SIG-M5 treated with dmso at 0.1 percent for 504 hours (cell line): Measurements from ENCODE around the gene PSMB4.
"Not testable (repeated sequence)": the region's sequence is repeated elsewhere in the genome, so short reads cannot be mapped to it uniquely, and the experiment has no call there.

Experiments
- DNase-seq: peaks from one replicate; lab custom pipeline; 2025; ENCODE audit not compliant: unreplicated experiment; lab: John Stamatoyannopoulos, UW

The PSMB4 gene

DNA sequence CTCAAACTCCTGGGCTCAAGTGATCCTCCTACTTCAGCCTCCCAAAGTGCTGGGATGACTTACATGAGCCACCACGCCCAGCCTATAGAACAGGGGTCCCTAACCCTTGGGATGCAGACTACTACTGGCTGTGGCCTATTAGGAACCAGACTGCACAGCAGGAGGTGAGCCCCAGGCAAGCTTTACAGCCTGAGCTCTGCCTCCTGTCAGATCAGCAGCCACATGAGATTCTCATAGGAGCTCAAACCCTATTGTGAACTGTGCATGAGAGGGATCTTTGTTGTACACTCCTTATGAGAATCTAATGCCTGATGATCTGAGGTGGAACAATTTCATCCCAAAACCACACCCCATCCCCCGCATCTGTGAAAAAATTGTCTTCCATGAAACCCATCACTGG is 13.4 kb upstream of the PSMB4 start:
- DNase-seq, result no peak

DNA sequence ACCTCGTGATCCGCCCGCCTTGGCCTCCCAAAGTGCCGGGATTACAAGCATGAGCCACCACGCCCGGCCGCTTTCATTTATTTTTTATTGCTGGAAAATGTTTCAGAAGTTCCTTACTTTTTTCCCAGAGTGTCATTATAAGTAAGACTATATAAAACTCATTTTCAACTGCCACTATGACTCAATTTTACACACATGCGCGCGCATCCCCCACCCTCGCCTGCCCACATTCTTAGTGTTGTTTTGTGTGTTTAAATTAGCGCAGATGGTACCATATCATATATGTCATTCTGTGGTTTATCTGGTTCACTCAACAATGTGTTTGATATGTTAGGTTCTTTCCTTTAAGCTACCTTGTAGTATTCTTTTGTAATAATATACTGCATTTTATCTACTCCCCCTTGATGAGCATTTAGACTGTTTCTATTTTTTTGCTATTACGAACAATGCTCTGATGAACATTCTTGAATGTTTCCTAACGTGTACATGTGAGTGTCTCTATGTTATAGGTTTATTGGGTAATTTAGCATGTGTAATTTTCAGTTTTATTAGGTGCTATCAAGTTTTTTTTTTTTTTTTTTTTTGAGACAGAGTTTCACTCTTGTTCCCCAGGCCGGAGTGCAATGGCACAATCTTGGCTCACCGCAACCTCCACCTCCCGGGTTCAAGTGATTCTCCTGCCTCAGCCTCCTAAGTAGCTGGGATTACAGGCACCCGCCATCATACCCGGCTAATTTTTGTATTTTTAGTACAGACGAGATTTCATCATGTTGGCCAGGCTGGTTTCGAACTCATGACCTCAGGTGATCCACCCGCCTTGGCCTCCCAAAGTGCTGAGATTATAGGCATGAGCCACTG is 8.9 kb upstream of the PSMB4 start:
- not testable (repeated sequence) for DNase-seq

DNA sequence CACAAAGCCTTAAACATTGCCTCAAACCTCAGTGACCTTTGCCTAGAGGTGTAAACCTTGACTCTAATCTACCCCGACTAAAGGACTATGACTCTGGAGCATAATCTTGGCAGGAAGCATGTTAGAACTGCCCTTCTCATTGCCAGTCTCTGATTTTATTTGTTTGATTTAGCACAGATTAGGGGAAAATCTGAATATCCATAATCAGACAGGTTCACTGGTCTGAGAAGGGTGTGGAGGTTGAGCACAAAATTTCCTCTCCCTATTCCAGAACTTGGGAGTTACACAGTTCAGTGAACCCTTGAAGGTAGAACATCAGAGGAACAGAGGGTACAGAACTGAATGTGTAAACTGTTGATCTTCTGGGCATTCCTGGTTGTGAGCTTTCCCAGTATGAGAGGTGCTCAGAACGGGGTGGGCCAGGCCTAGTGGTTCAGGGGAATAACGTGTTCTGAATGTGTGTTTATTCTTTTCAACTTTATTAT is 8.3 kb upstream of the PSMB4 start:
- no peak for DNase-seq

DNA sequence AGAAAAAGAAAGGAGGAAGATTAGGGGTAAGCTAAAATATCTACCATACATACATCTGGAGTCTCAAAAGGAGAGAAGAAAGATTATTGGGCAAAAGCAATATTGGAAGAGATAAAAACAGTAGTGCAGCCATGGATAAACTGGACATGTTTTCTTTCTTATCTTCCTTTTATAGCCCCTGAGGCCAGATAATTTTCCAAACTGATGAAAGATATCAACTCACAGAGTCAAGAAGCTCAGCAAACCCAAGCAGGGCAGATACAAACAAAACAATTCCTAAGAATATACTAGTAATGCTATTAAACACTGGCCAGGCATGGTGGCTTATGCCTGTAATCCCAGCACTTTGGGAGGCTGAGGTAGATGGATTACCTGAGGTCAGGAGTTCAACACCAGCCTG is 5.8 kb upstream of the PSMB4 start:
- no peak for DNase-seq

DNA sequence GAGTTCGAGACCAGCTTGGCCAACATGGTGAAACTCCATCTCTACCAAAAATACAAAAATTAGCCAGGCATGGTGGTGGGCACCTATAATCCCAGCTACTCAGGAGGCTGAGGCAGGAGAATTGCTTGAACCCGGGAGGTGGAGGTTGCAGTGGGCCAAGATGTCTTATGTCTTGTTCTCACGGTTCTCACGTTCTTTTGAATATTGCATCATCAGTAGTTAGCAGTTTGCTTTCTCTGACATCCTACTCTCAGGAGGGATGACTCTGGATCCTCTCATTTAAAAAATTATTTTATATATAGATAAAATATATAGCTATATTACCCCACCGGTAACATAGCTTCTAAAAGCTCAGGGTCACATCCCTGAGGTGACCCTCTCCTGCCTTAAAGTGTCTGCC is 3.1 kb upstream of the PSMB4 start:
- DNase-seq, result not testable (repeated sequence)

DNA sequence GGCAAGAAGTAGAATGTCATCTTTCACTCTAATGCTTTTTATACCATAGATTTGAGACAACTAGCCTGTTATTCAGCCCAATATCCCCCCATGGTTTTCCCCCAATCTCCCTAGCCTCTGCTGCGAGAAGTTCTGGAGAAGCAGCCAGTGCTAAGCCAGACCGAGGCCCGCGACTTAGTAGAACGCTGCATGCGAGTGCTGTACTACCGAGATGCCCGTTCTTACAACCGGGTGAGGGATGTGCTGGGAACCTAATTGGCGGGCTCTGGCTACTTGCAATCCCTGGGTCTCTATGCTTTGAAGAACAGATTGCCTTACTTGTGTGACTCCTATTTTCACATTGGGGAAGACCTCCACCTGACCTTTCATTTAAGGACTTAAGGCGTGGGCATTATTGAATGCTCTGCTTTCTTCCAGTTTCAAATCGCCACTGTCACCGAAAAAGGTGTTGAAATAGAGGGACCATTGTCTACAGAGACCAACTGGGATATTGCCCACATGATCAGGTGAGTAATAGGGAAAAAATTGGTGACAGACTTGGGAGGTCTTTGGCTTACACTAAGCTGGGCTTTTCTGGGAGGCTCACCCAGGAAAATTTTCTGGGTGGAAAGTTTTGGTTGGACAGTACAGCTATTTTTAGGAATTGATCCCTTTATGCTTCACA is 1.9 kb downstream of the PSMB4 start:
- no peak for DNase-seq

DNA sequence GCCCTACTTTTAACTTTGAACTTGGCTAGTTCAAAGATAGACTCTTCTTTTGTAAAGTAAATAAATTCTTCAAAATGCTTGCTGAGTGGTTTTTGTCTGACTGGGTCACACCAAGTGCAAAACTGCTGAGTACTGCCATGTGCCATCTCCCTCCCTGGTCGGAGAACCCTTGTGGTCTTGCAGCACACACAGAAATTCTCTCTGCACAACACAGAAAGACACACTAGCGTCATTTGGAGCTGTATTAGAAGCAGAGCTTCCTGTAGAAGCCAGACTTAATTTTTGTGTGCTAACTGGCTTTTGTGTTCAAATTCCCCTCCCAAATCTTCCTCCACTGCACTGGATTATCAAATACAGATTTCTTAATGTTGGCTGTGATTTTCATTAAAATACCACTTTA is 2.5 kb downstream of the PSMB4 start:
- DNase-seq, result no peak

DNA sequence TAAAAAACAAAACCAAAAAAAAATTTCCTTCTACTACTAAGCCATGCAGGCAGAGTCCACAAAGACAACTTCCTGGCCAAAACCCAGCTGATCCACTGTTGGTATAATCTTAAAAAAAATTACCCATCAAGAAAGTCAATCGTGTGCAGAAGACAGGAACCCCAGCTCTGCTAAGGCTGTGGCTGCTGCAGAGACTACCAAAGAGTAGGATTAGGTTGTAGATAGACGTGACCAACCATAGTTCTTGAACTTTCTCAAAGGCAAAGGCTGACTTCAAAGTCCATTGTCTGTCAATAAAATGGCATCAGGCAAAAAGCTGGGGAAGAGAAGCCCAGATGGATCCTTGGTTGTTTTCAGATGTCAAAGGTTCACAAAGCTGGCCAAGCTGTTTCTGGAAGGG is 3.4 kb downstream of the PSMB4 start:
- DNase-seq, result no peak

DNA sequence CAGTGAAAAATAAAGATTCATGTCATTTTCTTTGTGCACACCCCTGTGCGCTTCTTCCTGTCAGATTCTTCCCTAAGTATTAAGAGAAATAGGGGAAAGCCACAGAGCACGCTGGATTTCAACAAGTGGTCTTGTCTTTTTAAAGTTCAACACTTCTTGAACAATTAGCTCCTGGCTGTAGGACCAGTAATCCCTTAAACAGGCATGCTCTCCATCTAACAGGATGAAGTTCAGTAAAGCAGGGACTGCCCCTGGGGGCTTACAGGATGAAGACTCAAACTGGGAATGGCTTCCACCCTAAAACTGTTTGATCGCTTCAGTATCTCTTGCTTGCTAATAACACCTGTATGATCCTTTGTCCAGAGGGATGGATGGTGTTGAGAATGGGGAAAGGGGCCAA is 4.2 kb downstream of the PSMB4 start:
- DNase-seq, result no peak

DNA sequence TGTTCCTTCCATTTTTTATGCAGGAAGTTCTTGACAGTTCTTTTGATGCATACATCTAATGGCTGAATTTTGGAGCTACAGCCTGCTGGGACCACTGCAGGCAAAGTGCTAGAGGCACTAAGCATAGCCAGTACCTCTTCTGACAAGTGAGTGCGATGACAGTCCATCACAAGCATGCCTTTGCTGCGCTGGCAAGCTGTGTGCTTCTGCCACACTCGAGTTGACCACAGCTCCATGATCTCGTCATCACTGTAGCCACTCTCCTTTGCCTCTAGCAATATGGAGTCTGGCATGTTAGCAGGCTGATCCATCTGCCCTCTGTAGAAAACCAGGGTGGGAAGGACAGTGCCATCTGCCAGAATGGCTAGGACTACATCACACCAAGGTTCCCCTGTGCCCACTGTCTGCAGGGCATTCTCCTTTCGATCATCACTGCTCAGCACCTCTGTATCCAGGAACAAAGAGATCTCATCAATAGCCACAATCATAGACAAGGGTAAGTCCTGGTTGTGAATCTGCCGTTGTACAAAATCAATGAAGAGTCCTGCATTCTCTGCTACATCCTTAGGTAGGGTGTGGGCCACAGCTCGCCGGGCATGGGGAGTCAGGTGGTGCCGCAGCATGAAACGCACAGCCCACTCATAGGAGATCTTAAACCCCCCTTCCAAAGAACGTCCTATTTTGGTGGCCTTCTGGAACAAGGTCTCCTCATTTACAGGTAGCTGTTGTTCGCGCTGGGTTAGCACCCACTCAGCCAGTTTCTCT is 6.0 kb downstream of the PSMB4 start:
- no peak for DNase-seq

DNA sequence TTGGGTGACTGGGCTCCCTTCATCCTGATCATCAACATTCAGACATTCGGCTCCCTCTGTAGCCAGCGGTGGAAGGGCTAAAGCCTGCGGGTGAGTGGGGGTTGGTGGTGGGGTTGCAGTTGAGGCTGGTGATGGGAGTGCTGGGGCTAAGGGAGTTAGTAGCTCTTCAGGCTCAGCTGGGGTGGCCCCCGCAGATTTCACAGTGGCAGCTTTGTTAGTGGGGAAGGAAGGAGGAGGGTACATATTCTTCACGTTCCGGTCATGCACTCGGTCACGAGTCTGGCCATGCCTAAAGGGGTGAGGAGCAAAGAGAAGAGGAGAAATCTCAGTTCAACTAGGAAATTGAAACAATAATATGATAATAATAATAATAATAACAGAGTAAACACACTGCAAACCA is 6.8 kb downstream of the PSMB4 start:
- DNase-seq, result no peak

DNA sequence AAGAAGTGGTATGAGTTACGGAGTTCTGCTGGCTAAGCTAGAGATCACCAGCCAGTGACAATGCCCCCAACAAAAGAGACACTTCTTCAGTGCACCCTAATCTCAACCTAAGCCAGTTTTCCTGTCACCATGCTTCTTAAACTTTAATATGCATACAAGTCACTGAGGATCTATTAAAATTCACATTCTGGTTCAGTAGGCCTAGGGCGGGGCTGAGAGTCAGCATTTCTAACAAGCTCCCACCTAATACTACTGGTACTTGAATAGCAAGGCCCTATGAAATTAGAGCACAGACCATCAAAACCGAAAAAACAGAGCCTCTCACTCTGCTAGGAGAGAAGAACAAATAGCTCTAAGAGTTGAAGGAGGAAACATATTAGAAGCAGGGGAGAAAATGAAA is 7.9 kb downstream of the PSMB4 start:
- no peak for DNase-seq

DNA sequence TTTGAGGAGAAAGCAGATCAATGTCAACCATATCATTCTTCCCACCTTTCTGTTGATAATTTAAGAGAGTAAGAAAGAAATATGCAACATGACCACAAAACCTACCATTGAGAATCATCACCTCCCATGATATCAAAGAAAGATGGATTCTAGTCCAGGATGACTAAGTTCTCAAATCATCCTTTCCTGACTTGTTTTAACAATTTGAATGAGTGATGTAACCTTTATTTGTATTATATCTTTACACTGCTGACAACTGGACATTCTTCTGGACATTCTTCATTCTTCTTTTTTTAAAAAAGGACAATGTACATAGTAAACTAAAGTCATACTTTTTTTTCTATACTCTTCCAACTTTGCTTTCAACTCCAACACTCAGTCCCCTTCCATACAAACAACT is 9.5 kb downstream of the PSMB4 start:
- no peak for DNase-seq

DNA sequence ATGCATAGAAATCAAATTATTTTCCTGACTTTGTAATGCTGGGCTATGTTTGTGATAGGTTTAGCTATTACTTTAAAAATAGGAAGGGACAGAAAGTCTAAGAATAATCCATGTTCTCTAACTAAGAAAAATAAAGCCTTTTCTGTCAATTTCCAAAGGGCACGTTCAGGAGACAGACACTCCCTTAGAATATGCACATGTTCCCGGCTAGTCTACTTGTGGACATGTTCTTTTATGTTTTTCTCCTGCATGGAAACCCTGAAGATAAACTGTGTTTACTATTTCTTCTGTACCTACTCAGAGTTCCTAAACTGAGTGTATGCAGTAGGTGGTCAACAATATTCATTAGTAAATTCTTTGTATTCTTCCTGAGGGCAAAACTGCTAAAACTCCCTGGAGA is 12.5 kb downstream of the PSMB4 start:
- DNase-seq, result no peak

DNA sequence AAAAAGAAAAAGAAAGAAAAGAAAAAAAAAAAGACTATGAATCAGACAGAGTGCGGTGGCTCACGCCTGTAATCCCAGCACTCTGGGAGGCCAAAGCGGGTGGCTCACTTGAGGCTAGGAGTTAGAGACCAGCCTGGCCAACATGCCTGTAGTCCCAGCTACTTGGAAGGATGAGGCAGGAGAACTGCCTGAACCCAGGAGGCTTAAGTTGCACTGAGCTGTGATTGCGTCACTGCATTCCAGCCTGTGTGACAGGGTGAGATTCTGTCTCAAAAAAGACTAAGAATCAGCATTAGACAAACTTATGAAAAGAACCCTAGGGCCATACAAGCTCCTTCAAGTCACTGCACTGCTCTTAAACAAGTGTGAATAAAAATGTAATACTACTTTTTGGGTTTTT is 16.9 kb downstream of the PSMB4 start:
- peak; percentile 28 for DNase-seq

DNA sequence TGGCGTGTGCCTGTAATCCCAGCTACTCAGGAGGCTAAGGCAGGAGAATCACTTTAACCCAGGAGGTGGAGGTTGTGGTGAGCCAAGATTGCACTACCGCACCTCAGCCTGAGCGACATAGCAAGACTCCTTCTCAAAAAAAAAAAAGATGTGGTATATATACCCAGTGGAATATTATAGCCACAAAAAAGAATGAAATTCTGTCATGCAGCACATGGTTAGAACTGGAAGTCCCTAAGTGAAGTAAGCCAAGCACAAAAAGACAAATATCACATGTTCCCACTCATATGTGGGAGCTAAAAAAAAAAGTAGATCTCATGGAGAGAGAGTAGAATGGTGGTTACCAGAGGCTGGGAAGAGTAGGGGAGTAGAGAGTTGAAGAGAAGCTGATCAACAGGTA is 18.7 kb downstream of the PSMB4 start:
- DNase-seq, result no peak

DNA sequence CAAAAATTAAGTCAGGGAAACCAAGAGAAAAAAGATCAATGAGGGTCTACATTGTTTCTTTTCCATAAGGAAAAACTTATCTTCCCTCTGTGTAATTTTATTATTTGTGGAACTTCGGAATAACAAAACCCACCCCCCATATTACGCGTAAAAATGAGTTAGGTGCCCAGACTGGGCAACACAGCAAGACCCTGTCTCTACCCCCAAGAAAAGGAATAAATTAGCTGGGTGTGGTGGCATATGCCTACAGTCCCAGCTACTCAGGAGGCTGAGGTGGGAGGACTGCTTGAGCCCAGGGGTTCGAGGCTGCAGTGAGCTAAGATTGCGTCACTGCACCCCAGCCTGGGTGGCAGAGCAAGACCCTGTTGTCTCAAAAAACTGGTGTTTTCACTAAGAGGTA is 20.4 kb downstream of the PSMB4 start:
- DNase-seq, result no peak

DNA sequence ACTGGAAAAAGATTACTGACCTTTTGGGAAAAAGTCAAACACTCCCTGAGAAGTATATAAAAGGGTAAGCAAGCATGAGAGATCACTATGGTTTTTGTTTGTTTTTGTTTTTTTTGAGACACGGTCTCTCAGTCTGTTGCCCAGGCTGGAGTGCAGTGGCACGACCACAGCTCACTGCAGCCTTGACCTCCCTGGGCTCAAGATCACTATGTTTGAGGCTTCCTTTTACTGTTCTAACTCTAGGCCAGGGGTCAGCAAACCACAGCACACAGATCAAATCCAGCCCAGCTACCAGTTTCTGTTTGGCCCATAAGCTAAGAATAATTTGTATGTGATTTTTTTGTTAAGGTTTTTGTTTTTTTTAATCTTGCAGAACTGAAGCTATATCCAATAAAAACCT is 25.7 kb downstream of the PSMB4 start:
- no peak for DNase-seq

DNA sequence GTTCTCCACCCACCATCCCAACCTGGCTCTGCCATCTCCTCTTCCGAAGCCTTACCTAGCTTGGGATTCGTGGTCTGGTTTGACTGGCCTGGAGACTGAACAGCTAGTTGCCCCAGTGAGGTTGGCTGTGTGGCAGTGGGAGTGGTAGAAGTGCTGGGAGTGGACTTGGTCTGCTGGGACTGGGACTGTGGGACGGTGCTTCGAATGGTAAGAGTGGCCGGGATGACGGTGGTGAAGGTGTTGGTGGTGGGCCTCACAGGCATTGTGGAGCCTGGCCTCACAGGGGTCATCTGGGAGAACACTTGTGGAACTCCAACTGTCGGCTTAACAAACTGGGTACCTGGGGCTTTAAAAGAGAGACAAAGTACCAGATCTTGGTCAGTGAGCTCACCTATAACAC is 28.7 kb downstream of the PSMB4 start:
- no peak for DNase-seq

DNA sequence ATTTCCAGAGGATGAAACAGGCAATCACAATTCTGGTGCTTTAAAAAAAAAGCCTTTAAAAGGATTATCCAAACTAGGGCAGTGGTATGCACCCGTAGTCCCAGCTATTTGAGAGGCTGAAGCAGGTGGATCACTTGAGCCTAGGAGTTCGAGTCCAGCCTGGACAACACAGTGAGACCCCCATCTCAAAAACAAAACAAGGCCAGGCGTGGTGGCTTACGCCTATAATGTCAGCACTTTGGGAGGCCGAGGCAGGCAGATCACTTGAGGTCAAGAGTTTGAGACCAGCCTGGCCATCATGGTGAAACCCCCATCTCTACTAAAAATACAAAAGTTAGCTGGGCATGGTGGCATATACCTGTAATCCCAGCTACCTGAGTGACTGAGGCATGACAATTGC is 34.5 kb downstream of the PSMB4 start:
- DNase-seq, result not testable (repeated sequence)

DNA sequence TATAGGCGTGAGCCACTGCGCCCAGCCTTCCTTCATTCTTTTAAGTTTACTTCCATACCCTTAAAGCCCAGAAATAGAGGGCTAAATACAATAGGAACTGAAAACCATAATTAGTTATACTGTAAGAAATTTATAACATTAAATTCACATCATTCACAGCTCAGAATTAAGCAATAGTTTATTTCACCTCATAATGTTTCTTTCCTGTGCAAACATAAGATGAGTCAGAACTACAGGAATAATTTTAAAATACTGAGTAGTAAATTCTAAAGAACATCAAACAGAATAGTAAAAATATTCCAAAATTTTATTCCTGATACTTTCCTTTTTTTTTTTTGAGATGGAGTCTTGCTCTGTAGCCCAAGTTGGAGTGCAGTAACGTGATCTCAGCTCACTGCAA is 35.8 kb downstream of the PSMB4 start:
- DNase-seq, result no peak

DNA sequence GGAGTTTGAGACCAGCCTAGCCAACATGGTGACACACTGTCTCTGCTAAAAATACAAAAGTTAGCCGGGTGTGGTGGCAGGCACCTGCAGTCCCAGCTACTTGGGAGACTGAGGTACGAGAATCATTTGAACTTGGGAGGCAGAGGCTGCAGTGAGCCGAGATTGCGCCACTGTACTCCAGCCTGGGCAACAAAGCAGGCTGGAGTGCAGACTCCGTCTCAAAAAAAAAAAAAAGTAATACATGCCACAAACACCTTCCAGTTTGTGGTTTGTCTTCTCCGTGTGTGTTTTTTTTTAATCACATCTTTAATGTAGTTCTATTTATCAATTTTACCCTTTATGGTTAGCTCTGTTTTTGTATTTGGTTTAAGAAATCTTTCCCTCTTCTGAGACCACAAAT is 37.6 kb downstream of the PSMB4 start:
- DNase-seq, result no peak
